K562 (cell line): ENCODE data around the gene FAXC. TPM values are rescaled to one million over a fixed set of nuclear protein-coding genes. Genes with fewer than 3 reads are reported as not detected.

Experiments used
- ATAC-seq: fragments of 200-7000 bp; cut with Tn5 transposase; 3 replicates; pipeline ENCODE4 v1.9.1; 2020; ENCODE audit warnings: moderate library complexity
- BruUV-seq: library from RNA; stranded (reverse); fragments of 400-500 nt; replicated peaks from 2 replicates; lab custom pipeline; 2021; lab: Mats Ljungman, UMichigan
- CTCF ChIA-PET: fragments of 300-600 bp; formaldehyde crosslinking; extraction: SDS; loops from one replicate; lab custom pipeline; 2021; ENCODE audit warnings: low intra/inter-chr PET ratio; lab: Yijun Ruan, JAX
- POLR2A ChIA-PET: fragments of 300-600, 350-650 bp; sonication (Branson Sonifier 250); formaldehyde crosslinking; extraction: SDS; loops from one replicate; lab custom pipeline; 2021; ENCODE audit warnings: antibody characterized with exemption, inconsistent platforms; lab: Yijun Ruan, JAX
- DNase-seq, 4 experiments: peaks; one replicate each; pipeline versions ENCODE4 v3.0.0 to v3.0.0-alpha.2; 2011 to 2018; ENCODE audit warnings: low spot score in 3 of 4, mixed read lengths in 3 of 4; ENCODE audit errors: extremely low read depth in 1 of 4
- FAIRE-seq: peaks from 2 replicates; lab custom pipeline; 2011; peaks lifted over from hg19 to GRCh38; lab: Jason Lieb, UNC
- H2AFZ ChIP-seq: 2 replicates; pipeline ENCODE4 v1.6.0; 2011; ENCODE audit warnings: low read depth, low read length, control low read depth, inconsistent platforms
- H3K27ac ChIP-seq: fragments of 200-600 bp; 3 replicates; pipeline ENCODE4 v1.8.0; 2011; ENCODE audit warnings: low read depth, mild to moderate bottlenecking, control low read depth, inconsistent platforms, low read length, moderate library complexity, mixed read lengths; ENCODE audit errors: extremely low read depth
- H3K27me3 ChIP-seq, 2 experiments: fragments of 300-600 bp in 1 of 2; 2 replicates in 1 of 2; 3 replicates in 1 of 2; pipeline versions ENCODE4 v1.6.0 to v1.8.0; 2011; ENCODE audit warnings: inconsistent platforms in 2 of 2, low read length in 2 of 2, mild to moderate bottlenecking in 1 of 2, mixed read lengths in 1 of 2, moderate library complexity in 1 of 2; ENCODE audit not compliant: control insufficient read depth in 2 of 2, insufficient read depth in 2 of 2
- H3K36me3 ChIP-seq: fragments of 300-600 bp; 3 replicates; pipeline ENCODE4 v1.8.0; 2011; ENCODE audit warnings: mild to moderate bottlenecking, low read length, inconsistent platforms; ENCODE audit not compliant: control insufficient read depth, insufficient read depth
- H3K4me1 ChIP-seq, 2 experiments: fragments of 200-600 bp in 1 of 2; replicated peaks in 1 of 2; 2 replicates in 1 of 2; 3 replicates in 1 of 2; pipeline versions ENCODE4 v1.5.1 to v1.8.0; 2011; ENCODE audit warnings: inconsistent platforms in 2 of 2, low read length in 2 of 2, mild to moderate bottlenecking in 1 of 2, mixed read lengths in 1 of 2, moderate library complexity in 1 of 2; ENCODE audit not compliant: control insufficient read depth in 2 of 2, insufficient read depth in 2 of 2
- H3K4me2 ChIP-seq: 2 replicates; pipeline ENCODE4 v1.6.1; 2011; ENCODE audit warnings: low read length, control low read depth, inconsistent platforms, mixed read lengths; ENCODE audit not compliant: insufficient read depth
- H3K4me3 ChIP-seq: fragments of 200-600 bp; sonication (generic), shearing (Covaris generic); 2 replicates; pipeline ENCODE4 v1.5.1; 2016; ENCODE audit warnings: control low read depth, inconsistent platforms
- H3K79me2 ChIP-seq: fragments of 200-600 bp; 3 replicates; pipeline ENCODE4 v1.8.0; 2011; ENCODE audit warnings: low read length, inconsistent platforms; ENCODE audit not compliant: control insufficient read depth, insufficient read depth
- H3K9ac ChIP-seq, 2 experiments: 2 replicates each; pipeline versions ENCODE4 v1.6.0 to v1.6.1; 2011; ENCODE audit warnings: low read depth in 2 of 2, low read length in 2 of 2, control low read depth in 1 of 2, inconsistent platforms in 1 of 2, mild to moderate bottlenecking in 1 of 2, mixed read lengths in 1 of 2; ENCODE audit not compliant: insufficient read depth in 1 of 2
- H3K9me1 ChIP-seq: one replicate; pipeline ENCODE4 v1.6.0; 2011; ENCODE audit warnings: inconsistent platforms, mild to moderate bottlenecking, low read length, moderate library complexity; ENCODE audit not compliant: control insufficient read depth, insufficient read depth
- H3K9me3 ChIP-seq: replicated peaks from 2 replicates; pipeline ENCODE4 v1.5.1; 2011; ENCODE audit warnings: low read depth, low read length, inconsistent platforms; ENCODE audit not compliant: control insufficient read depth, insufficient read depth
- H4K20me1 ChIP-seq: replicated peaks from 2 replicates; pipeline ENCODE4 v1.6.1; 2011; ENCODE audit warnings: low read length, inconsistent platforms, mixed read lengths; ENCODE audit not compliant: control insufficient read depth, insufficient read depth
- IRF2 ChIP-seq: sonication (generic); formaldehyde crosslinking; IDR thresholded peaks from 2 replicates; pipeline ENCODE4 v1.8.1; 2022; ENCODE audit warnings: mild to moderate bottlenecking, missing genetic modification reagents
- ZNF354B ChIP-seq: fragments of 250-450 bp; sonication (Bioruptor Pico); IDR thresholded peaks from 2 replicates; pipeline ENCODE4 v1.4.0; 2020
- WGBS: fragments of 100-300 bp; shearing (Covaris generic); methylation state at CpG from one replicate; pipeline ENCODE4 v1.1.6; 2016; ENCODE audit warnings: low coverage, mixed read lengths; ENCODE audit not compliant: insufficient coverage; ENCODE audit errors: missing lambda C conversion rate; 5-methylcytosine and 5-hydroxymethylcytosine counted together
- in situ Hi-C: fragments of 300-500 bp; cut with MboI; formaldehyde crosslinking; loops from 4 replicates; pipeline ENCODE4 v1.15.0; 2018; ENCODE audit warnings: inconsistent platforms, mixed read lengths
- intact Hi-C: fragments of 100-400 bp; cut with micrococcal nuclease; formaldehyde crosslinking; loops from 2 replicates; pipeline ENCODE4 v1.14.2; 2022
- polyA plus RNA-seq, 8 experiments: library from polyadenylated mRNA; depleted of rRNA in 4 of 8; stranded (reverse) in 5 of 8; unstranded in 3 of 8; fragments of >200 nt; fragmentation: Nextera tagmentation in 2 of 8; fragmentation: Illumina TruSeq in 1 of 8; extraction: Ambion mirVana in 2 of 8; extraction: Trizol in 1 of 8; gene quantifications; 2 replicates each; pipeline versions ENCODE4 v1.2.1 to v1.2.3, GENCODE V29; 2011 to 2014; ENCODE audit warnings: inconsistent platforms in 1 of 8, missing spikeins in 1 of 8
- total RNA-seq, 7 experiments: library from RNA; depleted of rRNA in 6 of 7; stranded (reverse); fragments of >200 nt in 6 of 7; fragmentation: Illumina TruSeq in 2 of 7; extraction: Trizol in 2 of 7; gene quantifications; 2 replicates each; pipeline versions ENCODE4 v1.2.1 to v1.2.3, GENCODE V29; 2011 to 2021; ENCODE audit warnings: low replicate concordance in 1 of 7
- TF ChIP-seq, protein P1 (sequence below): sonication (generic); formaldehyde crosslinking; IDR thresholded peaks from 2 replicates; pipeline ENCODE4 v1.8.1; 2023; ENCODE audit warnings: missing genetic modification reagents, mild to moderate bottlenecking, borderline replicate concordance
- TF ChIP-seq, protein P2 (sequence below): fragments of 250-450 bp; sonication (Bioruptor Pico); IDR thresholded peaks from 2 replicates; pipeline ENCODE4 v1.8.0; 2022; ENCODE audit warnings: moderate library complexity, mild to moderate bottlenecking, inconsistent platforms
- TF ChIP-seq, protein P3 (sequence below): fragments of 450-650 bp; IDR thresholded peaks from 2 replicates; pipeline ENCODE4 v1.6.1; 2016

FAXC gene
- total and polyA plus RNA-seq, 9 of the 15 experiments (the other 6 are each of a cell fraction or from before 2014, with no cell fraction given), result 0.06 to 0.40 (median 0.13) TPM; not detected in 5

DNA sequence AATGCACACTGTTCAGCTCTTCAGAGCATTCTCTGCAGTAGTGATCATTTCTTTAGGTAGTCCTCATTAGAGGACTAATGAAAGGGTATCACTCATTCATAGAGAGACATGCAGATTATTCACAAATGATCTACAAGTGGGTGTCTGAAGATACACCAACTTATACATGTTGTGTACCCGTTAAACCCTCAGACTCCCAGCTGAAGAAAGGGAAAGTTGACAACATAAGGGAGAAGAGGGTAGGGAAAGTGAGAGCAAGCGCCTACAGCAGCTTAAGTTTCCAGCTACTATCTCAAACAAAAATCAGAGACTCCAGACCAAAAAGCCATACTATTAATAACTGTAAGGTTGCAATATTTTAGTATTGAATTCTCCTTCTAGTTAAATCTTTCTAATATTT, 37.1 kb downstream of the FAXC start:
- no peak overlapping the region for H2AFZ ChIP-seq
- BruUV-seq, result no TSS peak
- peaks cover 3% of the 10 kb centered on the region for H3K9me1 ChIP-seq
- H3K27me3 ChIP-seq, result peaks cover 0 to 13% of the 10 kb centered on the region in 2 experiments; a peak in 3 of 5 replicates
- TF ChIP-seq IRF2 (CRISPR knock-in tag), result no peak
- no peak for TF ChIP-seq ZNF354B (CRISPR knock-in tag)
- TF ChIP-seq, all 486 proteins: peak for 0
- no peaks in the 10 kb centered on the region for H3K79me2 ChIP-seq
- H3K4me2 ChIP-seq, result no peak overlapping the region
- in situ Hi-C loops, result no loop called here
- 4% methylated on average over 2 of the region's 2 CpGs for WGBS
- no peak for DNase-seq
- POLR2A ChIA-PET, result interaction anchor here (1.5 kb wide), 1 partner anchor 18 kb away, joined by 4 read pairs; no protein-coding TSS in a partner anchor
- H3K27ac ChIP-seq, result no peak overlapping the region
- no peaks in the 10 kb centered on the region for H3K9me3 ChIP-seq
- no peaks in the 10 kb centered on the region for H3K4me1 ChIP-seq
- CTCF ChIA-PET, result no interaction called here
- no peak for ATAC-seq
- H3K36me3 ChIP-seq, result no peaks in the 10 kb centered on the region
- no peaks in the 10 kb centered on the region for H4K20me1 ChIP-seq
- FAIRE-seq, result no peak
- no peak overlapping the region for H3K9ac ChIP-seq
- intact Hi-C loops, result no loop called here
- no peak overlapping the region for H3K4me3 ChIP-seq

DNA sequence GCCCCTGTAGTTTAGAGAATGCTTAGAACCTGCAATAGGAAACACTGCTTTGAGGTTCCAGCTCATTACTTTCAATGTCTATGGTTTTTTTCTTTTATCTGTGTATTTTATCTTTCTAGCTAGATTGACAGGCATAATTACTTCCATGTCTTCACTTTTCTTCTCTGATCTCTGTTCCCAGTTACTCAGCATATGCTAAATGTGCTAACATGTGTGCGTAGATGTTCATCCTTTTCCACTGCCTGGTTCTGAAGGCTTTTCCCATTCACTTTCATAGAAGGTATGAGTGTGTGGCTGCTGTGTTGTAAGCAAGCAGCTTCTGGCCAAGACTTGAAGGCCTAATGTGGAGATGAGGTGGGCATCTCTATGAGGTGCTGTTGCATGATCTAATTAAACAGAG, 38.9 kb downstream of the FAXC start:
- Histone ChIP-seq H3K4me2 (no peak overlapping the region), H3K4me3 (no peak overlapping the region), H3K9ac (no peak overlapping the region), H3K36me3 (no peaks in the 10 kb centered on the region), H3K4me1 (no peaks in the 10 kb centered on the region), H3K27ac (no peak overlapping the region), H2AFZ (no peak overlapping the region), H3K9me1 (peaks cover 3% of the 10 kb centered on the region), H4K20me1 (no peaks in the 10 kb centered on the region), H3K9me3 (no peaks in the 10 kb centered on the region), H3K79me2 (no peaks in the 10 kb centered on the region), H3K27me3 (peaks cover 3 to 20% of the 10 kb centered on the region in 2 experiments; a peak in 3 of 5 replicates)
- intact Hi-C loops, result no loop called here
- TF ChIP-seq, protein P1, sequence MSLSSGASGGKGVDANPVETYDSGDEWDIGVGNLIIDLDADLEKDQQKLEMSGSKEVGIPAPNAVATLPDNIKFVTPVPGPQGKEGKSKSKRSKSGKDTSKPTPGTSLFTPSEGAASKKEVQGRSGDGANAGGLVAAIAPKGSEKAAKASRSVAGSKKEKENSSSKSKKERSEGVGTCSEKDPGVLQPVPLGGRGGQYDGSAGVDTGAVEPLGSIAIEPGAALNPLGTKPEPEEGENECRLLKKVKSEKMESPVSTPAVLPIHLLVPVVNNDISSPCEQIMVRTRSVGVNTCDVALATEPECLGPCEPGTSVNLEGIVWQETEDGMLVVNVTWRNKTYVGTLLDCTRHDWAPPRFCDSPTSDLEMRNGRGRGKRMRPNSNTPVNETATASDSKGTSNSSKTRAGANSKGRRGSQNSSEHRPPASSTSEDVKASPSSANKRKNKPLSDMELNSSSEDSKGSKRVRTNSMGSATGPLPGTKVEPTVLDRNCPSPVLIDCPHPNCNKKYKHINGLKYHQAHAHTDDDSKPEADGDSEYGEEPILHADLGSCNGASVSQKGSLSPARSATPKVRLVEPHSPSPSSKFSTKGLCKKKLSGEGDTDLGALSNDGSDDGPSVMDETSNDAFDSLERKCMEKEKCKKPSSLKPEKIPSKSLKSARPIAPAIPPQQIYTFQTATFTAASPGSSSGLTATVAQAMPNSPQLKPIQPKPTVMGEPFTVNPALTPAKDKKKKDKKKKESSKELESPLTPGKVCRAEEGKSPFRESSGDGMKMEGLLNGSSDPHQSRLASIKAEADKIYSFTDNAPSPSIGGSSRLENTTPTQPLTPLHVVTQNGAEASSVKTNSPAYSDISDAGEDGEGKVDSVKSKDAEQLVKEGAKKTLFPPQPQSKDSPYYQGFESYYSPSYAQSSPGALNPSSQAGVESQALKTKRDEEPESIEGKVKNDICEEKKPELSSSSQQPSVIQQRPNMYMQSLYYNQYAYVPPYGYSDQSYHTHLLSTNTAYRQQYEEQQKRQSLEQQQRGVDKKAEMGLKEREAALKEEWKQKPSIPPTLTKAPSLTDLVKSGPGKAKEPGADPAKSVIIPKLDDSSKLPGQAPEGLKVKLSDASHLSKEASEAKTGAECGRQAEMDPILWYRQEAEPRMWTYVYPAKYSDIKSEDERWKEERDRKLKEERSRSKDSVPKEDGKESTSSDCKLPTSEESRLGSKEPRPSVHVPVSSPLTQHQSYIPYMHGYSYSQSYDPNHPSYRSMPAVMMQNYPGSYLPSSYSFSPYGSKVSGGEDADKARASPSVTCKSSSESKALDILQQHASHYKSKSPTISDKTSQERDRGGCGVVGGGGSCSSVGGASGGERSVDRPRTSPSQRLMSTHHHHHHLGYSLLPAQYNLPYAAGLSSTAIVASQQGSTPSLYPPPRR (CRISPR knock-in tag), result no peak
- TF ChIP-seq, protein P2, sequence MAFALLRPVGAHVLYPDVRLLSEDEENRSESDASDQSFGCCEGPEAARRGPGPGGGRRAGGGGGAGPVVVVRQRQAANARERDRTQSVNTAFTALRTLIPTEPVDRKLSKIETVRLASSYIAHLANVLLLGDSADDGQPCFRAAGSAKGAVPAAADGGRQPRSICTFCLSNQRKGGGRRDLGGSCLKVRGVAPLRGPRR (CRISPR knock-in tag), result no peak
- TF ChIP-seq, protein P3, sequence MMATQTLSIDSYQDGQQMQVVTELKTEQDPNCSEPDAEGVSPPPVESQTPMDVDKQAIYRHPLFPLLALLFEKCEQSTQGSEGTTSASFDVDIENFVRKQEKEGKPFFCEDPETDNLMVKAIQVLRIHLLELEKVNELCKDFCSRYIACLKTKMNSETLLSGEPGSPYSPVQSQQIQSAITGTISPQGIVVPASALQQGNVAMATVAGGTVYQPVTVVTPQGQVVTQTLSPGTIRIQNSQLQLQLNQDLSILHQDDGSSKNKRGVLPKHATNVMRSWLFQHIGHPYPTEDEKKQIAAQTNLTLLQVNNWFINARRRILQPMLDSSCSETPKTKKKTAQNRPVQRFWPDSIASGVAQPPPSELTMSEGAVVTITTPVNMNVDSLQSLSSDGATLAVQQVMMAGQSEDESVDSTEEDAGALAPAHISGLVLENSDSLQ, result peak; percentile 63
- no TSS peak for BruUV-seq
- ChIA-PET POLR2A (no interaction called here), CTCF (no interaction called here)
- ATAC-seq (no peak), DNase-seq (no peak), FAIRE-seq (no peak)
- in situ Hi-C loops, result no loop called here
- WGBS, result 6% methylated on average over 1 of the region's 1 CpG
